SK-N-SH (cell line): ENCODE results near the gene TAS2R41.

Source experiments
- CTCF ChIP-seq: fragments of 200-600 bp; sonication (generic); IDR thresholded peaks from 2 replicates; pipeline ENCODE4 v1.6.1; 2017; ENCODE audit warnings: antibody characterized with exemption, mild to moderate bottlenecking, moderate library complexity
- EP300 ChIP-seq, 2 experiments: IDR thresholded peaks; 2 replicates each; pipeline versions ENCODE4 v1.4.0 to v1.6.1; 2012; ENCODE audit warnings: borderline replicate concordance in 1 of 2, low read depth in 1 of 2, low read length in 1 of 2
- EZH2phosphoT487 ChIP-seq: fragments of 200-600 bp; sonication (generic); IDR thresholded peaks from 2 replicates; pipeline ENCODE4 v1.6.1; 2017; ENCODE audit warnings: low read depth, mixed run types, mild to moderate bottlenecking, antibody characterized with exemption, moderate library complexity, borderline replicate concordance
- FOXM1 ChIP-seq: IDR thresholded peaks from 2 replicates; pipeline ENCODE4 v1.4.0; 2012; ENCODE audit warnings: low read depth, mild to moderate bottlenecking
- MAX ChIP-seq: IDR thresholded peaks from 2 replicates; pipeline ENCODE4 v1.4.0; 2012; ENCODE audit warnings: low read depth
- NFIC ChIP-seq: IDR thresholded peaks from 2 replicates; pipeline ENCODE4 v1.4.0; 2012; ENCODE audit warnings: borderline replicate concordance
- PBX3 ChIP-seq: IDR thresholded peaks from 2 replicates; pipeline ENCODE4; 2012
- POLR2AphosphoS5 ChIP-seq: IDR thresholded peaks from 2 replicates; pipeline ENCODE4 v1.6.1; 2012; ENCODE audit warnings: low read depth, low read length
- SIN3A ChIP-seq: IDR thresholded peaks from 2 replicates; pipeline ENCODE4 v1.6.1; 2012; ENCODE audit warnings: low read depth, mild to moderate bottlenecking, low read length, moderate library complexity, borderline replicate concordance
- SMC3 ChIP-seq: IDR thresholded peaks from 2 replicates; pipeline ENCODE4 v1.6.1; 2012; ENCODE audit warnings: low read depth, low read length, improper control_type of control experiment
- USF1 ChIP-seq: IDR thresholded peaks from 2 replicates; pipeline ENCODE4 v1.4.0; 2012; ENCODE audit warnings: low read depth, borderline replicate concordance
- USF2 ChIP-seq: fragments of 150-350 bp; IDR thresholded peaks from 2 replicates; pipeline ENCODE4 v1.6.1; 2017; ENCODE audit warnings: antibody characterized with exemption, low read length, low read depth, borderline replicate concordance
- YY1 ChIP-seq: IDR thresholded peaks from 2 replicates; pipeline ENCODE4 v1.4.0; 2012; ENCODE audit warnings: low read depth, mild to moderate bottlenecking

- TF ChIP-seq POLR2AphosphoS5 (peak; percentile 57; the same call in 1 of the 2 replicates), CTCF (no peak), MAX (no peak), SMC3 (no peak), NFIC (peak; percentile 80), EZH2phosphoT487 (no peak), USF1 (no peak), PBX3 (peak; percentile 84), USF2 (no peak), YY1 (no peak), EP300 (IDR thresholded peaks at IDR 0.05; ENCODE audit: borderline replicate concordance in 1 of 2, low read depth in 1 of 2, low read length in 1 of 2) (peak in 1 of 2 experiments; percentile 68; a peak in 1 of 4 replicates), FOXM1 (no peak; the same call in 1 of the 2 replicates), SIN3A (no peak)
These were observed 21.6 kb downstream of the TAS2R41 start for GRCh38 chr7:143499246-143499645.
